ENCODE data around the gene PCDHA2.
"Not testable (repeated sequence)": the region's sequence is repeated elsewhere in the genome, so short reads cannot be mapped to it uniquely, and the experiment has no call there.

Gene PCDHA2

GRCh38 chr5:140794595-140795258 lies at the start of gene PCDHA2:
PCDHA2 (plus strand) TSS chr5:140794852.
- no peak for DNase-seq

GRCh38 chr5:140753561-140753960 lies 41.1 kb upstream of the PCDHA2 start:
- DNase-seq: no peak

- DNase-seq: no peak
Measured at GRCh38 chr5:140764177-140764973, 30.3 kb upstream of the PCDHA2 start.

- no peak for DNase-seq
Measured at GRCh38 chr5:140767444-140767843, 27.2 kb upstream of the PCDHA2 start.

- no peak for DNase-seq
Measured at GRCh38 chr5:140780512-140780911, 14.1 kb upstream of the PCDHA2 start.

GRCh38 chr5:140785905-140786686 lies 8.6 kb upstream of the PCDHA2 start, which contains the start of gene PCDHA1:
PCDHA1 (plus strand) TSS chr5:140786140.
- DNase-seq: no peak

- not testable (repeated sequence) for DNase-seq
Measured at GRCh38 chr5:140787422-140787821, 7.2 kb upstream of the PCDHA2 start.

- DNase-seq: not testable (repeated sequence)
Measured at GRCh38 chr5:140787849-140788504, 6.7 kb upstream of the PCDHA2 start.

GRCh38 chr5:140791089-140791488 lies 3.6 kb upstream of the PCDHA2 start:
- no peak for DNase-seq

GRCh38 chr5:140795259-140795641 lies 598 bp downstream of the PCDHA2 start:
- no peak for DNase-seq

- not testable (repeated sequence) for DNase-seq
Measured at GRCh38 chr5:140796072-140796717, 1.5 kb downstream of the PCDHA2 start.

- DNase-seq: no peak
Measured at GRCh38 chr5:140796718-140797095, 2.1 kb downstream of the PCDHA2 start.

- no peak for DNase-seq
Measured at GRCh38 chr5:140800816-140801493, 6.3 kb downstream of the PCDHA2 start, which contains the start of gene PCDHA3. PCDHA3 (plus strand) TSS chr5:140801057.

- DNase-seq: no peak
Measured at GRCh38 chr5:140801494-140801841, 6.8 kb downstream of the PCDHA2 start.

GRCh38 chr5:140802381-140802780 lies 7.7 kb downstream of the PCDHA2 start:
- not testable (repeated sequence) for DNase-seq

- DNase-seq: no peak
Measured at GRCh38 chr5:140802781-140803271, 8.2 kb downstream of the PCDHA2 start.

GRCh38 chr5:140806834-140807775 lies 12.5 kb downstream of the PCDHA2 start, which contains the start of gene PCDHA4:
PCDHA4 (plus strand) TSS chr5:140807068.
- DNase-seq: no peak

- DNase-seq: not testable (repeated sequence)
Measured at GRCh38 chr5:140808241-140808888, 13.7 kb downstream of the PCDHA2 start.

- no peak for DNase-seq
Measured at GRCh38 chr5:140808889-140809291, 14.2 kb downstream of the PCDHA2 start.

Measured in activated CD4-positive, alpha-beta T cell treated with anti-CD3 and anti-CD28 coated beads, Interleukin-2, amount 50 U/mL, for 4 hours (primary cell).